ENCODE measurements around the gene TMTC2.

TMTC2 gene

GRCh38 chr12:82682851-82683261, 3.9 kb upstream of the TMTC2 start:
- no peak for DNase-seq (ENCODE audit: low read depth)

- DNase-seq (ENCODE audit: low read depth), result peak; percentile 76
These were observed 927 bp upstream of the TMTC2 start for GRCh38 chr12:82685790-82686167.

GRCh38 chr12:82687021-82688011, 610 bp downstream of the TMTC2 start:
- DNase-seq (ENCODE audit: low read depth), result peak; percentile 30

- no peak for DNase-seq (ENCODE audit: low read depth)
These were observed 1.4 kb downstream of the TMTC2 start for GRCh38 chr12:82688035-82688501.

DNA sequence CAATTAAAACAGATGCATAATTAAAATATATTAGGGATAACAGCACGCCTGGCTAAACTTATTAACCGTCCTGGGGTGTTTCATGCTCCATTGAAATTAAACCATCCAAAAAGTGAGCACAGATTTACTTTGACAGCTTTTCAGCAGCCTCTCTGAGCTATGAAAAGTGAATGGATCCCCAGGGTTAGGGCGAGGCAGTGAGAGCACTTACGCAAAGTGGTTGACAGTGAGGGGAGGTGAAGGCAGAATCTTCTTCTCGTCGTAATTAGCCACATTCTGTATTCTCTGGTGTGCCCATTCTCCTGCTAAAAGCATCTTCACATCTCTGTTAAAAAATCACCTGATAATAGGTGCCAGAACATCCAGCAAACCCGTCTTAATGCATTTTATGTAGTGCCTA, 1.9 kb downstream of the TMTC2 start:
- no peak for DNase-seq (ENCODE audit: low read depth)

DNA sequence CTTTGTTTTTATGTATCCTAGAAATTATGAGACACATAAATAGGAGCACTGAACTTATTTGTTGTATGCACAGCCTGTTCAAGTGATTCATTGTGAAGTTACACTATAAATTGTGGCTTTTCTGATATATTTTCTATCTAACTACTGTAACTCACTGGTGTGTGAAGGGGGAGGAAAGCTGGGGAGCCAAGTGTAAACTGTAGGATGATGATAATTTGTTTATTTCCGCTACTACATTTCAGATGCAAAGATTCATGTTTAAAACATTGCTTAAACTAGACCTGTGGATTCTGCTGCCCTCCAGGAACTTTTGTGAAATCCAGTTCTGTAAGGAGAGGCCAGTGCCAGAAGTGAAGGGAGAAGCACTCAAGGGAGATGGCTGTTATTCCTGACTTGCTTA, 3.3 kb downstream of the TMTC2 start:
- DNase-seq (ENCODE audit: low read depth), result no peak

GRCh38 chr12:82691513-82691912, 4.8 kb downstream of the TMTC2 start:
- DNase-seq (ENCODE audit: low read depth), result no peak

DNA sequence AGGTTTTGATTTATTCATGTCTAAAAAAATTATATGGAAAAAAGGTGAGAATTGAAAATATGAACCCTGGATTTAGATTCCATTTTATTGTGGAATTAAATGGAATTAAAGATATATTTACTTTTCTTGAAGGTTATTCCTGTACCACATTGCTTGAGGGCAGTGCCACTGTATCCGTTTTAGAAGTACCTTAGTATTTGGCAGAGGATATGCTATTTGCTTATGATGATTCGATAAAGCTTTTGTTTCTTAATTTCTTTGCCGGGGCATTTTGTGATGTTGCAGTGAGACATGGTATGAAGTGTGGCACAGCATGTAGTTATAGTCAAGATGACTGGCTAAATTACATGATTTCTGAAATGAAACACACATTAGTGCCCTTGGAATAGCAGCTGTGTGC, 7.6 kb downstream of the TMTC2 start:
- no peak for DNase-seq (ENCODE audit: low read depth)

DNA sequence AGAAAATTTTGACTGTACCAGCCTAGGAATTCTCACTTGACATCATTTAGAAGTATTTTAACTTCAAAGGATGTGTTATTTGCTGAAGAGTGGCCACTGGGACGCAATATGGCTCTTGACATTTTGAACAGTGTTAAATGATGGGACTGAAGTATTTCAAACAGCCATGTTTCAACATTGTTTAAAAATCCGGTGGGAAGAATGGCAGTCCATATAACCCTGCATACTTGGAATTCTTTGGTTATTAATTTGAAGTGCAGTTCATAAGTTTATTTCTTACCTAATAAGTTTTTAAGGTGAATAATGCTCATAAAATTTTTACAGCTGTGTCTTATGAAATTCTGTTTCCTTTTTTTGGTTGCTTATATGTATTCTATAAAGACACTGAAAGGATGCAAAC, 8.3 kb downstream of the TMTC2 start:
- no peak for DNase-seq (ENCODE audit: low read depth)

DNA sequence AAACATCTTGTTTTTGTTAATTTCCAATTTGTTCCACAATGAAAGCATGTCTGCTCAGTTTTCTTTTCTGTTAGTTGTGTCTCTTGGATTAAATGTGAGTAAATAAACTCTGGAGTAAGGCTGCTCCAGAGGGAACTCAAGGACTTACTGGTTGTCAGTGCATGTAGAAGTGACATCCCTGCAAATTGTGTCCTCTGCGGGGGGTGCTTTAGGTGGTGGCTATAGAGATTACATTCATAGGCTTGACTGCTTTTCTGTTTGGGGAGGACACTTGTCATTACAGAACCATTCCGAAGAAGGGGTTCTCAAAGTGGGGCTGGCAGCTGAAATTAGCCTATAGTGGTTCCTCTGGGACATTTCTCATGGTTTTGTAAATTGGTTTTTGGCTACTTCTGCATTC, 8.8 kb downstream of the TMTC2 start:
- no peak for DNase-seq (ENCODE audit: low read depth)

DNA sequence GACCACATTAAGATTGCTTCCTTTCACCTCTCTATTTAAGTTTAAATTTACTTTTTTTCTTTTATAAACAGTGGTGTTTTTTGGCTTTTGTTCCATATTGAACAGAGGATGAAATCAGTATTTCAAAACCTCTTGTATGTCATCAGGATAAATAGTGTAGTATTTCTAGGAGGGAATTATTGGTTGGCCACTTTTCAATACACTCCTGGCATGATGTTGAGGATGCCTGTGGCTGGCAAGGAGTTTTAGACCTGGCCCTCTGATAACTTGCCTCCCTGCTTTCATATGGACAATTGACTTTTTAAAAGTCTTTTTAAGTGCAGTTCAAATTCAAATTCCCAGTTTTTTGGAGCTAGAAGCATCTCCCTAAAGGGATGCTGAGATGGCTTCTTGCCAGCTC, 9.8 kb downstream of the TMTC2 start:
- no peak for DNase-seq (ENCODE audit: low read depth)

DNA sequence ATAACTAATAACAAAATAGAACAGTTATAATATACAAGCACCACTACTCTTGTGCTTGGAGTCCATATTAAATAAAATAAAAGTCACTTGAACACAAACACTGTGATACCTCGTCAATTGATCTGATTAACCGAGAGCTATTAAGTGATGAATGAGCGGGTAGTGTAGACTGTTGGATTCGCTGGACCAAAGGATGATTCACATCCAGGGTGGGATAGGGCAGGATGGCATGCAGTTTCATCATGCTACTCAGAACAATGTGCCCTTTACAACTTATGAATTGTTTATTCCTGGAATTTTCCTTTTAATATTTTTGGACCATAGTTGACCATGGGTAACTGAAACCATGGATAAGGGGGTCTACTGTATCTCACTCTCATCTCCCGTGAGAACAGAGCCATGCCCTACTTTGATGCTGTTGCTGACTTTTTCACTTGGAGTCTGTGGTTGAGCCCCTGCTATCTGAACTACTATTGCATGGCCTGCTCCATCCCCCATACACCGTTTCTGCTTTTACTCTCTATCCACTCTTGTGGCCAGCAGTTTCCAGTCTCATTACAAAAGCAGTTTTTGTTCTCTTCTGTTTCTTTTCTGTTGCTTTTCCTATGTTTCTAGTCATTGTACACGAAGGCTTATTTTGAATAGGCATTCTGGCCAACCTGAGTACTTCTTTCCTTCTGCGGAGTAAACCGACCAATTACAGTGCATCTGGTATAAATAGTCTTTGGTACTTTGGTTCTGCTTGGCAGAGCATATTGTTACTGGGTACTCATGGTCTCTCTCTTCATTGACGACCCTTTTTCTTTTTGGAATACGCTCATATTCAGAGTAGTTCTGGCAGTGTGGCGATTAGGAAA, 12.2 kb downstream of the TMTC2 start:
- no peak for DNase-seq (ENCODE audit: low read depth)

GRCh38 chr12:82705774-82706173, 19.1 kb downstream of the TMTC2 start:
- DNase-seq (ENCODE audit: low read depth), result no peak

DNA sequence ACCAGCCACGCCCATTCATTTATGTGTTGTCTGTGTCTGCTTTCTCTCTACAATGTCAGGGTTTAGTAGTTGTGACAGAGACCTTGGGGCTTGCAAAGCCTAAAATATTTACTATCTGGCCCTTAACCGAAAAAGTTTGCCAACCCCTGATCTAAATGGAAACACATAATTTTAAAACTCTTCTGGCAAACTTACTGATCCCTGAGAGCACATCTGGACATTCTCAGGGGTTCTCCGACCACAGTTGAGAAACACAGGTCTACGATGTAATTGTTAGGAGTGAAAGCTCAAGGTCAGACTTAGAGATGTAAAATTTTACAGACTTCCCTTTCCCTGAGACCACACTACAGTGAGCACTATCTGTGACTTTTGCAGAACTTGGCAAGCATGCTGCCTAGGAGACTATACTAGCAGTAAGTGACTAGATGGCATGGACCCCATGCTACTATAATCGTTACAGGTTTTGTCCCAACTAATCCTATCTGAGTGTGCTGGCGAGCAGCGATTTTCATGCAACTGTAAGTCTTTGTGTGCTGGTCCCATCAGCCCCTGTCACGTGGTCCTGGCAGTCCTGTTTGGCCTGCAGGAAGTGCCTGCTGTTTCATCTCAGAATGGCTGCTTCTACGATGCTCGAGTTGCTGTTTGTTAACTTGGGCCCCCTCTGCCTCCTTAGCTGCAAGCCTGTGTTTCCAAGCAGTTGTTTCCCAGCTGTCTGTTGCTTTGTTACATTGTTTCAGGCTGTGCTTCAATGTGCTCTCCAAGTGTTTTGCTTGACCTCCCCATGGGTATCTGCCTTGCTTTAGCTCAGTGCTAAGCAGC, 21.6 kb downstream of the TMTC2 start:
- no peak for DNase-seq (ENCODE audit: low read depth)

DNA sequence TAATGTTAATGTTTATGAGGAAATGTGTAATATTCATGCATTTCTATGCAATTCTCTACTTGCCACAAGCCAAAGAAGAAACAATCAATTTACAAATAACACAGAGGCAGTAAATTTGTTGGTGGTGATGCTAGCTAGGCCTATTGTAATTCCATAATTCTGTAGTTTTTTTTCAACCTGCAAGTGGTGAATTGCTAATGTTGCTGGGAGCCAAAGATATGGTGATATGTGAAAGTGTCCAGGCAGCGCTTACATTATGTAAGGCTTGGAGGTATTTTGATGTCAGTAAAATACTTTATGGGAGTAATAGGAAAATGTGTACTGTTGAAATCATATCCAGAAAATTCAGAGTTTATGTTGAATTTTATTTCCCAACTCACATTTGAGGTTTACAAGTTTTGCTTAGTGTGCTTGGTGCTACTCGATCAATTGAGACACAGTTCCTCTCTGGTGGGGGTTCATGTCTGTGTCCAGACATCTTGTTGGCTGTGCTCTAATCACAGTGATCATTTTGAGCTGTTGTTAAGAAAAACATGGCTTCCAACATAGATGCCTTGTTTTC, 23.2 kb downstream of the TMTC2 start:
- DNase-seq (ENCODE audit: low read depth), result no peak

DNA sequence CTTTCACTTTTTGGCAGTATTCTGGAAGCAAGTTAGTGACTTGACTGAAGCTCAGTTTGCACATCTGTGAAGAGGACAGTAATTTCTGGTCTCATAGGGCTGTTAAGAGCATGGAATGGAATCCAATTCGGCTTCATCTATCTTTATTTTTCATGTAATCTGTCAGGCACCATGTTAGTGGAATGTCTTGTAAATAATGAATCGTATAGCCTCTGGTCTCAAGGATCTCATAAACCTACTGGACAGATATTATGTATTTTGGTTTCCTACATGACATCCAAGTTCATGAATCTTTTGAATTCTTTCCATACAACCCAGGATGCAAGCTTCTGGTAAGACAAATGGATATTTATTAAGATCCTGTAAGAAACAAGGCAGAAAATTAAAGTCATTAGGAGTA, 24.0 kb downstream of the TMTC2 start:
- no peak for DNase-seq (ENCODE audit: low read depth)

DNA sequence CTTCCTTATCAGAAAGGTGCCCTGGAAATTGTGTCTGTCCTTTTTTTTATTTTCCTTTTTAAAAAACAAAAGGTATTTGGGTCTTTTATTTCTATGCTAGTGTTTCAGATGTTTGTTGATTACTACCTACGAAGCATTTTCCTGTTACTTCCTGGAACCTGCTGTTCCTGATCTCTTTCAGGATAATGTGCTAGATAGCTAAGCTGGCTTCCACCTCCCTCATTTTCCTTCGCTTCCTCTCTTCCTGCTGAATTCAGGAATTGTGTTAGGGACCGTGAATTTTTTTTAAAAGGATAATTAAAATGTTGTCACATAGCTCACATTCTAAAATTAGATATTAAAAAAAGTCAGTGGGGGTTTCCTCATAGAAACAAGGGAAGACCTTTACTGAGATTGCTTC, 27.7 kb downstream of the TMTC2 start:
- no peak for DNase-seq (ENCODE audit: low read depth)

DNA sequence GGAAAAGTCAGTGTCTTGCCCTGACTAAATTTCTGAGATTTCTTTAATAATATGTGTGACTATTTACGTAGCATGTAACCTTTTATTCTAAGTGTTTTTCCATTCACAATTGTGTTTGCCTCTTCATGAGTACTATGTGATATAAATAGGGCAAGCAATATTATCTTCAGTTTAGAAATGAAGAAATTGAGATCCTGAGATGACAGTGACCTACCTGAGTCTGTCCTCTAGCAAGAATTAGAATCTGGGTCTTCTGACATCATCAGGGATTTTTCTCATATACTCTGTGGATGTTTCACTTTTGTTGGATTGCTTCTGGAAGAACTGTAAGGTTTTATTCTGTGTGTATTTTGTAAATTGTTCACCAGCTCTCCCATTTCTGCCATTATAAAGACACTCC, 35.0 kb downstream of the TMTC2 start:
- no peak for DNase-seq (ENCODE audit: low read depth)

GRCh38 chr12:82723093-82723492, 36.4 kb downstream of the TMTC2 start:
- no peak for DNase-seq (ENCODE audit: low read depth)

GRCh38 chr12:82723891-82724290, 37.2 kb downstream of the TMTC2 start:
- no peak for DNase-seq (ENCODE audit: low read depth)

- no peak for DNase-seq (ENCODE audit: low read depth)
These were observed 39.0 kb downstream of the TMTC2 start for GRCh38 chr12:82725741-82726140.

- no peak for DNase-seq (ENCODE audit: low read depth)
These were observed 41.2 kb downstream of the TMTC2 start for GRCh38 chr12:82727886-82728285.
